Naive thymus-derived CD4-positive, alpha-beta T cell (primary cell): Measurements from ENCODE around the gene ZDHHC17. TPM values are rescaled to one million over a fixed set of nuclear protein-coding genes. Genes with fewer than 3 reads are reported as not detected.
A peak's percentile ranks its signal among the peaks of the same experiment; 100 is the strongest.

Source experiments
- ATAC-seq: fragments of 150-1000 bp; cut with Tn5 transposase; 2 replicates; pipeline ENCODE4 v1.10.0; 2021; ENCODE audit warnings: mild to moderate bottlenecking, moderate library complexity
- CTCF ChIA-PET: fragments of 350-600 bp; sonication (Branson Sonifier 250); formaldehyde crosslinking; loops from one replicate; lab custom pipeline; 2021; ENCODE audit warnings: antibody characterized with exemption; lab: Charles Lee
- POLR2A ChIA-PET: fragments of 350-600 bp; sonication (Branson Sonifier 250); formaldehyde crosslinking; loops from one replicate; lab custom pipeline; 2021; ENCODE audit warnings: antibody characterized with exemption, inconsistent platforms; lab: Charles Lee
- DNase-seq, 9 donors: peaks; one replicate each; pipeline versions ENCODE4 v3.0.0 to v3.0.0-alpha.2; 2020 to 2022; ENCODE audit warnings: mixed read lengths in 1 of 9
- H3K27ac ChIP-seq: one replicate; pipeline ENCODE4 v1.7.0; 2013; ENCODE audit warnings: mild to moderate bottlenecking, low read depth, low read length, moderate library complexity
- H3K27me3 ChIP-seq, 2 donors: one replicate each; pipeline ENCODE4 v1.7.0; 2013; ENCODE audit warnings: low read length in 2 of 2, mild to moderate bottlenecking in 2 of 2, moderate library complexity in 2 of 2; ENCODE audit not compliant: control insufficient read depth in 2 of 2, insufficient read depth in 2 of 2
- H3K36me3 ChIP-seq, 3 experiments: 1 replicate in 2 of 3; 2 replicates in 1 of 3; pipeline ENCODE4 v1.7.0; 2013; ENCODE audit warnings: low read length in 3 of 3, mild to moderate bottlenecking in 3 of 3, moderate library complexity in 1 of 3; ENCODE audit not compliant: insufficient read depth in 3 of 3, control insufficient read depth in 2 of 3
- H3K4me1 ChIP-seq, 2 donors: one replicate each; pipeline ENCODE4 v1.7.0; 2013; ENCODE audit warnings: low read length in 2 of 2, mild to moderate bottlenecking in 2 of 2, moderate library complexity in 1 of 2; ENCODE audit not compliant: control insufficient read depth in 2 of 2, insufficient read depth in 2 of 2
- H3K4me3 ChIP-seq: 2 replicates; pipeline ENCODE4 v1.7.0; 2013; ENCODE audit warnings: mild to moderate bottlenecking, low read length
- H3K9me3 ChIP-seq, 3 experiments: 1 replicate in 2 of 3; 2 replicates in 1 of 3; pipeline ENCODE4 v1.7.0; 2013; ENCODE audit warnings: low read length in 3 of 3; ENCODE audit not compliant: control insufficient read depth in 2 of 3
- H3K27ac Mint-ChIP-seq, 9 donors: one replicate each; pipeline ENCODE4 v1.8.0; 2020 to 2022; ENCODE audit warnings: mixed read lengths in 9 of 9, mild to moderate bottlenecking in 8 of 9, moderate library complexity in 5 of 9, inconsistent platforms in 2 of 9
- H3K27me3 Mint-ChIP-seq, 5 donors: one replicate each; pipeline ENCODE4 v1.8.0; 2021 to 2022; ENCODE audit warnings: mixed read lengths in 5 of 5, mild to moderate bottlenecking in 1 of 5
- H3K36me3 Mint-ChIP-seq, 5 donors: one replicate each; pipeline ENCODE4 v1.8.0; 2020 to 2022; ENCODE audit warnings: mixed read lengths in 5 of 5, mild to moderate bottlenecking in 3 of 5, inconsistent platforms in 1 of 5
- H3K4me1 Mint-ChIP-seq, 7 donors: one replicate each; pipeline ENCODE4 v1.8.0; 2020 to 2022; ENCODE audit warnings: mixed read lengths in 7 of 7, mild to moderate bottlenecking in 3 of 7, inconsistent platforms in 1 of 7
- H3K4me3 Mint-ChIP-seq, 10 donors: one replicate each; pipeline ENCODE4 v1.8.0; 2020 to 2022; ENCODE audit warnings: mild to moderate bottlenecking in 10 of 10, mixed read lengths in 10 of 10, moderate library complexity in 6 of 10, inconsistent platforms in 2 of 10
- H3K9me3 Mint-ChIP-seq, 11 donors: one replicate each; pipeline ENCODE4 v1.8.0; 2020 to 2022; ENCODE audit warnings: mixed read lengths in 11 of 11, mild to moderate bottlenecking in 4 of 11, inconsistent platforms in 1 of 11, moderate library complexity in 1 of 11
- intact Hi-C, 2 donors: fragments of 100-400 bp; cut with micrococcal nuclease; formaldehyde crosslinking; loops; one replicate each; pipeline ENCODE4 v1.15.1; 2023
- polyA plus RNA-seq, 2 donors: library from polyadenylated mRNA; unstranded; fragments of 300-500 nt; fragmentation: Illumina TruSeq; gene quantifications; one replicate each; pipeline ENCODE4 v1.2.3, GENCODE V29; 2021
- total RNA-seq, 6 experiments: library from RNA in 5 of 6; stranded (reverse) in 5 of 6; gene quantifications; 1 replicate in 5 of 6; 2 replicates in 1 of 6; pipeline ENCODE4 v1.2.3 and lab custom pipeline; 2021 to 2026

ZDHHC17 gene
- total and polyA plus RNA-seq, 7 experiments from 2014 or later, result 12.4 to 60.9 (median 47.9) TPM

DNA sequence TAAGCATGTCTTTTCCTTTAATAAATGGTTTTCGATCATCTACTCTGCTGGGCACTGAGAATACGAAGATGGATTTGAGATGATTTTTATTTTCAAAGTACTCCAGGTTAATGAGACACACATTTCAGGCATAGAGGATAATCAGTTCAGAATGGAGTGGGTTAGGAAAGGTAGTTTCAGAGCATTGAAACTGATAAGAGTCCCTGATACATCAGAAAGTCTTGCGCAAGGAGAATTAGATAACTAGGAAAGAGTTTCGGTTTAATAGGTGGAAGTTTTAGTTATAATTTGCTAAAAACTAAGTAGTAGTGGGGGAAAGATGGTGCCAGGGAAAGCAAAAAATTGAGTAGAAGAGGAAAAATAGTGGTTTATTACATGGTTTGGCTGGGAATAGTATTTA lies 50.1 kb downstream of the ZDHHC17 start:
- intact Hi-C loops, result loop anchor here in 1 of 2 donors (2.0 kb wide), 1 partner anchor 13 kb away; no protein-coding TSS in a partner anchor
- POLR2A ChIA-PET, result no interaction called here

DNA sequence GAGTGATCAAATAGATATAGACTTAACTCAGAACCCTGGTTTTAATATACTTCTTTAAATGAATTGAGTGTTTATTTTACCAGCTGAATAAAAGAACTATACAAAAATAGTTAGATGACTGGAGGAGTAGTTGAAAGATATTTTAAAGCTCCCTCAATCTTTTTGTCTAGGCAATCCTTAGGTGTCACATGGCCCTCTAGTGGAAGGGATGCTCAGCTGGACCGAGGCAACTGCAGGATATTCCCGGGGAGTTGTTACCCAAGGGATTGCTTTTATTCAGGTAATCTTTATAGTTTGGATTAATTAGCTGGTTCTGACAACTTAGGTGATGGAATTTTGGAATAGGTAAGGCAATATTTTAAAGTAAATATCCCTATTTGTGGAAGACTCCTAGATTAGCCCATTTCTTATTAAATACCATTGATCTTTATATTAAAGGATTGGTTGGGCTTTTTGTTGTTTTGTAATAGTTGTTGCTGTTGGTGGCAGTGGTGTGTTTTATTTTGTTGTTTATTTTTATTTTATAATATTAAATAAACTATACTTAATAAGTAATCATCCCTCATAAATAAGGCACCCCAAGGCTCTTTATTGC lies 57.1 kb downstream of the ZDHHC17 start:
- ATAC-seq (no peak), DNase-seq (no peak)
- Histone ChIP-seq H3K36me3 (peaks cover 0 to 20% (median 9%) of the 10 kb centered on the region in 3 experiments), H3K4me3 (no peak overlapping the region), H3K9me3 (no peaks in the 10 kb centered on the region), H3K4me1 (no peaks in the 10 kb centered on the region), H3K27me3 (no peaks in the 10 kb centered on the region), H3K27ac (no peak overlapping the region)
- intact Hi-C loops, result no loop called here
- ChIA-PET CTCF (no interaction called here), POLR2A (interaction anchor here (0.5 kb wide), 1 partner anchor 75 kb away, joined by 3 read pairs; no protein-coding TSS in a partner anchor)
- Mint-ChIP-seq H3K36me3 (peaks cover 0 to 39% (median 5%) of the 10 kb centered on the region in 5 donors), H3K4me1 (no peaks in the 10 kb centered on the region), H3K4me3 (no peak overlapping the region), H3K27ac (peak overlapping the region in 1 of 9 donors; percentile 16), H3K27me3 (no peaks in the 10 kb centered on the region), H3K9me3 (no peaks in the 10 kb centered on the region)

More for the DNA sequence above, 50.1 kb downstream of the ZDHHC17 start:
- Mint-ChIP-seq H3K4me1 (peaks cover 0 to 8% (median 0%) of the 10 kb centered on the region in 7 donors), H3K27ac (peak overlapping the region in 2 of 9 donors; percentile 10 to 18), H3K27me3 (no peaks in the 10 kb centered on the region), H3K9me3 (no peaks in the 10 kb centered on the region), H3K4me3 (no peak overlapping the region), H3K36me3 (peaks cover 3 to 46% (median 26%) of the 10 kb centered on the region in 5 donors)
- DNase-seq, result no peak
- H3K27ac ChIP-seq, result no peak overlapping the region
- H3K4me3 ChIP-seq, result no peak overlapping the region
- H3K36me3 ChIP-seq, result peaks cover 0 to 13% (median 5%) of the 10 kb centered on the region in 3 experiments
- H3K4me1 ChIP-seq, result no peaks in the 10 kb centered on the region
- ATAC-seq, result no peak
- no peaks in the 10 kb centered on the region for H3K9me3 ChIP-seq
- no peaks in the 10 kb centered on the region for H3K27me3 ChIP-seq
- CTCF ChIA-PET, result no interaction called here

- Histone ChIP-seq H3K27ac (no peak overlapping the region), H3K9me3 (no peaks in the 10 kb centered on the region), H3K4me3 (no peak overlapping the region), H3K36me3 (peaks cover 0 to 35% (median 0%) of the 10 kb centered on the region in 3 experiments), H3K27me3 (no peaks in the 10 kb centered on the region), H3K4me1 (no peaks in the 10 kb centered on the region)
- ChIA-PET CTCF (no interaction called here), POLR2A (interaction anchor here (0.6 kb wide), 1 partner anchor 175 kb away, joined by 3 read pairs; no protein-coding TSS in a partner anchor)
- intact Hi-C loops, result no loop called here
- H3K27ac Mint-ChIP-seq, result no peak overlapping the region
- H3K9me3 Mint-ChIP-seq, result peaks cover 0 to 6% (median 0%) of the 10 kb centered on the region in 11 donors
- peaks cover 0 to 2% (median 0%) of the 10 kb centered on the region in 7 donors for H3K4me1 Mint-ChIP-seq
- DNase-seq (no peak), ATAC-seq (no peak)
- peaks cover 4 to 57% (median 46%) of the 10 kb centered on the region in 5 donors for H3K36me3 Mint-ChIP-seq
- no peaks in the 10 kb centered on the region for H3K27me3 Mint-ChIP-seq
- H3K4me3 Mint-ChIP-seq, result no peak overlapping the region
Observed at GRCh38 chr12:76830436-76830835, 66.5 kb downstream of the ZDHHC17 start.

- no peak for DNase-seq
- CTCF ChIA-PET, result no interaction called here
- no peaks in the 10 kb centered on the region for H3K27me3 Mint-ChIP-seq
- Histone ChIP-seq H3K4me3 (no peak overlapping the region), H3K9me3 (no peaks in the 10 kb centered on the region), H3K36me3 (peaks cover 0 to 15% (median 4%) of the 10 kb centered on the region in 3 experiments), H3K27ac (no peak overlapping the region), H3K27me3 (no peaks in the 10 kb centered on the region), H3K4me1 (no peaks in the 10 kb centered on the region)
- ATAC-seq, result no peak
- peaks cover 0 to 21% (median 15%) of the 10 kb centered on the region in 5 donors for H3K36me3 Mint-ChIP-seq
- H3K4me1 Mint-ChIP-seq, result peaks cover 0 to 2% (median 0%) of the 10 kb centered on the region in 7 donors
- H3K4me3 Mint-ChIP-seq, result no peak overlapping the region
- POLR2A ChIA-PET, result no interaction called here
- no peak overlapping the region for H3K27ac Mint-ChIP-seq
- intact Hi-C loops, result no loop called here
- H3K9me3 Mint-ChIP-seq, result peaks cover 0 to 6% (median 0%) of the 10 kb centered on the region in 11 donors
Observed at GRCh38 chr12:76836633-76837032, 72.7 kb downstream of the ZDHHC17 start.

- Mint-ChIP-seq H3K9me3 (no peaks in the 10 kb centered on the region), H3K4me1 (no peaks in the 10 kb centered on the region), H3K27ac (peak overlapping the region in 1 of 9 donors; percentile 49), H3K4me3 (no peak overlapping the region), H3K36me3 (peaks cover 3 to 60% (median 44%) of the 10 kb centered on the region in 5 donors), H3K27me3 (no peaks in the 10 kb centered on the region)
- no peaks in the 10 kb centered on the region for H3K9me3 ChIP-seq
- peaks cover 0 to 32% (median 5%) of the 10 kb centered on the region in 3 experiments for H3K36me3 ChIP-seq
- CTCF ChIA-PET, result no interaction called here
- POLR2A ChIA-PET, result no interaction called here
- no peak for DNase-seq
- intact Hi-C loops, result no loop called here
- H3K27ac ChIP-seq, result no peak overlapping the region
- H3K4me1 ChIP-seq, result no peaks in the 10 kb centered on the region
- no peaks in the 10 kb centered on the region for H3K27me3 ChIP-seq
- no peak overlapping the region for H3K4me3 ChIP-seq
- ATAC-seq, result no peak
Observed at GRCh38 chr12:76847260-76847659, 83.3 kb downstream of the ZDHHC17 start.

- H3K36me3 Mint-ChIP-seq, result peaks cover 3 to 62% (median 49%) of the 10 kb centered on the region in 5 donors
- DNase-seq (no peak), ATAC-seq (no peak)
- peaks cover 0 to 31% (median 5%) of the 10 kb centered on the region in 3 experiments for H3K36me3 ChIP-seq
- no peaks in the 10 kb centered on the region for H3K4me1 Mint-ChIP-seq
- H3K4me3 ChIP-seq, result no peak overlapping the region
- H3K4me3 Mint-ChIP-seq, result no peak overlapping the region
- no peaks in the 10 kb centered on the region for H3K9me3 ChIP-seq
- no peaks in the 10 kb centered on the region for H3K27me3 Mint-ChIP-seq
- intact Hi-C loops, result no loop called here
- POLR2A ChIA-PET, result no interaction called here
- H3K9me3 Mint-ChIP-seq, result no peaks in the 10 kb centered on the region
- H3K27ac Mint-ChIP-seq, result no peak overlapping the region
- no peak overlapping the region for H3K27ac ChIP-seq
- CTCF ChIA-PET, result no interaction called here
- H3K27me3 ChIP-seq, result no peaks in the 10 kb centered on the region
- no peaks in the 10 kb centered on the region for H3K4me1 ChIP-seq
Observed at GRCh38 chr12:76848132-76848531, 84.2 kb downstream of the ZDHHC17 start.

- no peak overlapping the region for H3K4me3 ChIP-seq
- Mint-ChIP-seq H3K4me1 (no peaks in the 10 kb centered on the region), H3K4me3 (no peak overlapping the region), H3K27me3 (no peaks in the 10 kb centered on the region), H3K27ac (no peak overlapping the region), H3K9me3 (peaks cover 0 to 13% (median 1%) of the 10 kb centered on the region in 11 donors), H3K36me3 (peaks cover 12 to 79% (median 67%) of the 10 kb centered on the region in 5 donors)
- no peaks in the 10 kb centered on the region for H3K27me3 ChIP-seq
- ChIA-PET POLR2A (no interaction called here), CTCF (no interaction called here)
- intact Hi-C loops, result no loop called here
- peaks cover 0 to 22% (median 5%) of the 10 kb centered on the region in 3 experiments for H3K36me3 ChIP-seq
- no peaks in the 10 kb centered on the region for H3K4me1 ChIP-seq
- ATAC-seq (no peak), DNase-seq (no peak)
- no peaks in the 10 kb centered on the region for H3K9me3 ChIP-seq
- no peak overlapping the region for H3K27ac ChIP-seq
Observed at GRCh38 chr12:76852106-76852505, 88.2 kb downstream of the ZDHHC17 start.
